COLO668 (cell line): Measurements from ENCODE around the gene IL9R.
"Not testable (repeated sequence)": the region's sequence is repeated elsewhere in the genome, so short reads cannot be mapped to it uniquely, and the experiment has no call there.

Experiments
- DNase-seq: peaks from one replicate; lab custom pipeline; 2025; ENCODE audit not compliant: unreplicated experiment; lab: John Stamatoyannopoulos, UW

The IL9R gene

GRCh38 chrX:156029707-156030442, 32.4 kb downstream of the IL9R start:
- DNase-seq = not testable (repeated sequence)

GRCh38 chrX:156030474-156030873, 33.0 kb downstream of the IL9R start:
- DNase-seq = not testable (repeated sequence)
